NCI-H82 treated with DMSO at 0.1 percent for 48 hours (cell line): ENCODE data around the gene GRIN3B.

Source experiments
- DNase-seq: peaks from one replicate; lab custom pipeline; 2025; ENCODE audit not compliant: unreplicated experiment; lab: John Stamatoyannopoulos, UW

The GRIN3B gene

GRCh38 chr19:1040476-1041271 lies 40.5 kb downstream of the GRIN3B start:
- peak; percentile 89 for DNase-seq

- no peak for DNase-seq
Observed at GRCh38 chr19:1041272-1041834, 41.1 kb downstream of the GRIN3B start.

DNA sequence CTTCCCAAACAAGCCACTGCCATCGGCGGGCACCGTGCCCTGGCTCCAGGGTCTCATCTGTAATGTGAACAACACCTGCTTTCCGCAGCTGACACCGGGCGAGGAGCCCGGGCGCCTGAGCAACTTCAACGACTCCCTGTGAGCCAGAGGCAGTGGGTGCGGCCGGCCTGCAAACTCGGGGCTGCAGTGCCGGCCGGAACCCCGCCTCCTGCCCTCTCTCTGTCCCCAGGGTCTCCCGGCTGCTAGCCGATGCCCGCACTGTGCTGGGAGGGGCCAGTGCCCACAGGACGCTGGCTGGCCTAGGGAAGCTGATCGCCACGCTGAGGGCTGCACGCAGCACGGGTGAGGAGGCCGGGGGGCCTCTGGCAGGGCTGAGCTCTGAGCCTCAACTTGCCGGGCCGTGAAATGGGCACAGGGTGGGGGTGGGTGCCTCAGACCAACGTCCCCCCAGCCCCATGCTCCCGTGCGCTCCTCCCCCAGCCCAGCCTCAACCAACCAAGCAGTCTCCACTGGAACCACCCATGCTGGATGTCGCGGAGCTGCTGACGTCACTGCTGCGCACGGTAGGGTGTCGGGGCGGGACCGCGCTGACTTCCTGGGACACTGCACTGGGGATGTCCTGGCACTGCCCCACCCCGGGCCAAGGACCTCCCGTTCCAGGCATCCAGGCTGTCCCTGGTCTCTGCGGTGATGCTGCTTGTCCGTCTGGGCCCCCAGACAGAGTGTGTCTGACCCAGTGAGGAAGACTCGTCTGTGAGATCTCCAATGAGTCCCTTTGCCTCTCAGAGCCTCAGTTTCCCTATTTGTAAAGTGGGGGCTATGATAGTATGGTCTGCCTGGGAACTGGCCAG lies 41.8 kb downstream of the GRIN3B start:
- no peak for DNase-seq

- no peak for DNase-seq
Observed at GRCh38 chr19:1042689-1043511, 42.7 kb downstream of the GRIN3B start.

- DNase-seq, result no peak
Observed at GRCh38 chr19:1045247-1045603, 45.0 kb downstream of the GRIN3B start.

- DNase-seq, result no peak
Observed at GRCh38 chr19:1046117-1046626, 46.0 kb downstream of the GRIN3B start.

DNA sequence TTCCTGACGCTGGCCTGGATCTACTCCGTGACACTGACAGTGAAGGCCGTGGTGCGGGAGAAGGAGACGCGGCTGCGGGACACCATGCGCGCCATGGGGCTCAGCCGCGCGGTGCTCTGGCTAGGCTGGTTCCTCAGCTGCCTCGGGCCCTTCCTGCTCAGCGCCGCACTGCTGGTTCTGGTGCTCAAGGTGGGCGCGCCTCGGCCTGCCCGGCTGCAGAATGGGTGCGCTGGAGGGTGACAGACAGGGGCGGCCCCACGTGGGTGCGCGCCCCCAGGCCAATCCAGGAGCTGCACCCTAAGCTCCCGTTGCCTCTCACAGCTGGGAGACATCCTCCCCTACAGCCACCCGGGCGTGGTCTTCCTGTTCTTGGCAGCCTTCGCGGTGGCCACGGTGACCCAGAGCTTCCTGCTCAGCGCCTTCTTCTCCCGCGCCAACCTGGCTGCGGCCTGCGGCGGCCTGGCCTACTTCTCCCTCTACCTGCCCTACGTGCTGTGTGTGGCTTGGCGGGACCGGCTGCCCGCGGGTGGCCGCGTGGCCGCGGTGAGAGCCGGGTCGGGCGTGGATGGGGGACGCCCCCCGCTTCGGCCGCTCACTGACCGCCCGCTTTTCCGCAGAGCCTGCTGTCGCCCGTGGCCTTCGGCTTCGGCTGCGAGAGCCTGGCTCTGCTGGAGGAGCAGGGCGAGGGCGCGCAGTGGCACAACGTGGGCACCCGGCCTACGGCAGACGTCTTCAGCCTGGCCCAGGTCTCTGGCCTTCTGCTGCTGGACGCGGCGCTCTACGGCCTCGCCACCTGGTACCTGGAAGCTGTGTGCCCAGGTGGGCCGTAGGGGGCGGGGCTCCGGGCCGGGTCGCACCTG lies 46.8 kb downstream of the GRIN3B start:
- no peak for DNase-seq

GRCh38 chr19:1047696-1048147 lies 47.5 kb downstream of the GRIN3B start:
- no peak for DNase-seq

- DNase-seq, result no peak
Observed at GRCh38 chr19:1049106-1049505, 48.9 kb downstream of the GRIN3B start.

- no peak for DNase-seq
Observed at GRCh38 chr19:1049800-1050199, 49.6 kb downstream of the GRIN3B start.

- DNase-seq, result no peak
Observed at GRCh38 chr19:1050989-1051788, 51.0 kb downstream of the GRIN3B start.

GRCh38 chr19:1051791-1052190 lies 51.6 kb downstream of the GRIN3B start:
- DNase-seq, result no peak

DNA sequence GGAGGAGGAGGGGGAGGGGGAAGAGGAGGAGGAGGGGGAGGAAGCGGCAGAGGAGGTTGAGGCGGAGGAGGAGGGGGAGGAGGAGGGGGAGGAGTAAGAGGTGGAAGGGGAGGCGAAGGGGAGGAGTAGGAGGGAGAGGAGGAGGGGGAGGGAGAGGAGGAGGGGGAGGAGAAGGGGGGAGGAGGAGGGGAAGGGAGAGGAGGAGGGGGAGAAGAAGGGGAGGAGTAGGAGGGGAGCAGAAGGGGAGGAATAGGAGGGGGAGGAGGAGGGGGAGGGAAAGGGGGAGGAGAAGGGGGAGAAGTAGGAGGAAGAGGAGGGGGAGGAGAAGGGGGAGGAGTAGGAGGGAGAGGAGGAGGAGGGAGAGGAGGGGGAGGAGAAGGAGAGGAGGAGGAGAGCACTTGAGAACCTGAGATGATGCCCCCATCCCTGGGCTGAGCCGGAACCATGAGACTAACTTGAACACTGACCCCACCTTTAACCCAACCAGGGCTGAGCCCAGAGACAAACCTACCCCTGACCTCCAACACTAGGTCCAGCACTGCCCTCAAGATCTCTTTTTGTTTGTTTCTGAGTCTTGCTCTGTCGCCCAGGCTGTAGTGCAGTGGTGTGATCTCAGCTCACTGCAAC lies 52.2 kb downstream of the GRIN3B start:
- DNase-seq, result no peak

GRCh38 chr19:1053176-1054101 lies 53.2 kb downstream of the GRIN3B start:
- DNase-seq, result no peak

DNA sequence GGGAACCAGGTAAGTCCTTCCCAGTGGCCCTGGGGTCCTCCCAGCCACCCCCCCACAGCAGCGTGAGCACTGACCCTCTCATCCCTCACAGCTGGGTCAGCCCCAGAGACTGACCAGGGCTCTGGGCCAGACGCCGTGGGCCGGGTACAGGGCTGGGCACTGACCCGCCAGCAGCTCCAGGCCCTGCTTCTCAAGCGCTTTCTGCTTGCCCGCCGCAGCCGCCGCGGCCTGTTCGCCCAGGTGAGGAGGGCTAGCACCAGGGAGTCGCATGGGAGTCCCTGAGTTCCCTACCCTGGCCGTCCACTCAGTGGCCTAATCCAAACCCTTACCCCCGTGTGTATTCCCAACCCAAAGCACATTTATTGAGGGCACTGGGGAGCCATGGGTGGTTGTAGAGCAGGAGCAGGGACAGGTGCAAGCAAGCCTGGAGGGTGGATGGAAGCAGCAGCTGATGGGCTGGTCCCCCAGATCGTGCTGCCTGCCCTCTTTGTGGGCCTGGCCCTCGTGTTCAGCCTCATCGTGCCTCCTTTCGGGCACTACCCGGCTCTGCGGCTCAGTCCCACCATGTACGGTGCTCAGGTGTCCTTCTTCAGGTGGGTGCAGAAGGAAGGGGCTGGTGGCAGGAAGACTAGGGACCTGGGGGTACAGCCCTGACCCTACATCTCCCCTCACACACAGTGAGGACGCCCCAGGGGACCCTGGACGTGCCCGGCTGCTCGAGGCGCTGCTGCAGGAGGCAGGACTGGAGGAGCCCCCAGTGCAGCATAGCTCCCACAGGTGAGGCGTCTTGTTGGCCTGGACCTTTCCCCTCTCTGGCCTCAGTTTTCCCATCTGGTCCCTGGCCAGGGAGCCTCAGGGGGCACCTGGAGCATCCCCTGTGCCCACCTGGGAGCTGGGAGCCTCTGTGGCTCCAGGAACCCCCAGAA lies 54.1 kb downstream of the GRIN3B start:
- DNase-seq, result no peak

- no peak for DNase-seq
Observed at GRCh38 chr19:1055028-1055425, 54.8 kb downstream of the GRIN3B start.
